GM23248 (cell line): ENCODE data around the gene HEBP2. TPM values are rescaled to one million over a fixed set of nuclear protein-coding genes. Genes with fewer than 3 reads are reported as not detected.

Source experiments
- DNase-seq: peaks from one replicate; pipeline ENCODE4 v3.0.0-alpha.2; 2015
- H2AFZ ChIP-seq: fragments of 200-600 bp; sonication (generic); 2 replicates; pipeline ENCODE4 v1.6.1; 2016; ENCODE audit warnings: antibody characterized with exemption
- H3F3A ChIP-seq: fragments of 200-600 bp; sonication (generic); 2 replicates; pipeline ENCODE4 v1.6.1; 2016; ENCODE audit warnings: mild to moderate bottlenecking, antibody characterized with exemption, mixed run types; ENCODE audit not compliant: insufficient read depth
- H3K27ac ChIP-seq: fragments of 200-600 bp; sonication (generic); 2 replicates; pipeline ENCODE4 v1.5.1; 2016; ENCODE audit warnings: mild to moderate bottlenecking
- H3K27me3 ChIP-seq: fragments of 200-600 bp; sonication (generic); replicated peaks from 2 replicates; pipeline ENCODE4 v1.6.1; 2016; ENCODE audit warnings: mild to moderate bottlenecking; ENCODE audit not compliant: insufficient read depth
- H3K36me3 ChIP-seq: fragments of 200-600 bp; sonication (generic); 2 replicates; pipeline ENCODE4 v1.6.1; 2016; ENCODE audit warnings: low read depth, mild to moderate bottlenecking
- H3K4me1 ChIP-seq: fragments of 200-600 bp; sonication (generic); 2 replicates; pipeline ENCODE4 v1.6.1; 2016; ENCODE audit warnings: mild to moderate bottlenecking; ENCODE audit not compliant: insufficient read depth
- H3K4me2 ChIP-seq: fragments of 200-600 bp; sonication (generic); one replicate; pipeline ENCODE4 v1.6.1; 2016; ENCODE audit warnings: mild to moderate bottlenecking; ENCODE audit not compliant: unreplicated experiment
- H3K4me3 ChIP-seq: fragments of 200-600 bp; sonication (generic); 2 replicates; pipeline ENCODE4 v1.5.1; 2016; ENCODE audit warnings: mild to moderate bottlenecking
- H3K79me2 ChIP-seq: fragments of 200-600 bp; sonication (generic); 2 replicates; pipeline ENCODE4 v1.6.1; 2016; ENCODE audit warnings: mild to moderate bottlenecking; ENCODE audit not compliant: insufficient read depth
- H3K9ac ChIP-seq: fragments of 200-600 bp; sonication (generic); 2 replicates; pipeline ENCODE4 v1.6.1; 2016; ENCODE audit warnings: mild to moderate bottlenecking
- H3K9me2 ChIP-seq: fragments of 200-600 bp; sonication (generic); 2 replicates; pipeline ENCODE4 v1.6.1; 2016; ENCODE audit warnings: mixed run types, mild to moderate bottlenecking, moderate library complexity; ENCODE audit not compliant: insufficient read depth
- H3K9me3 ChIP-seq: fragments of 200-600 bp; sonication (generic); one replicate; pipeline ENCODE4 v1.6.1; 2017; ENCODE audit warnings: low read depth
- H4K20me1 ChIP-seq: fragments of 200-600 bp; sonication (generic); 2 replicates; pipeline ENCODE4 v1.6.0; 2016; ENCODE audit not compliant: insufficient read depth
- EZH2 ChIP-seq: fragments of 200-600 bp; sonication (generic); IDR thresholded peaks from 2 replicates; pipeline ENCODE4 v1.6.1; 2018; ENCODE audit warnings: antibody characterized with exemption, mild to moderate bottlenecking; ENCODE audit not compliant: insufficient read depth, poor library complexity, severe bottlenecking
- EZH2phosphoT487 ChIP-seq: fragments of 200-600 bp; sonication (generic); IDR thresholded peaks from 2 replicates; pipeline ENCODE4 v1.6.1; 2018; ENCODE audit warnings: antibody characterized with exemption, moderate library complexity, mild to moderate bottlenecking, low read depth; ENCODE audit not compliant: insufficient read depth
- WGBS, 2 experiments: methylation state at CpG; one replicate each; pipeline ENCODE4 v1.1.6; 2015 to 2017; ENCODE audit warnings: low lambda C conversion rate in 2 of 2, low coverage in 1 of 2; ENCODE audit errors: missing lambda C conversion rate in 2 of 2; 5-methylcytosine and 5-hydroxymethylcytosine counted together
- in situ Hi-C: fragments of 300-500 bp; cut with MboI; formaldehyde crosslinking; loops from 2 replicates; pipeline ENCODE4 v1.15.0; 2020
- polyA plus RNA-seq: library from polyadenylated mRNA; unstranded; fragments of >200 nt; fragmentation: Nextera tagmentation; extraction: Ambion mirVana; gene quantifications from 2 replicates; pipeline ENCODE4 v1.2.1, GENCODE V29; 2016
- total RNA-seq: library from RNA; depleted of rRNA; stranded (reverse); fragments of >200 nt; shearing (Covaris generic); gene quantifications from 2 replicates; pipeline ENCODE4 v1.2.3, GENCODE V29; 2014

The HEBP2 gene
- total and polyA plus RNA-seq, 2 experiments from 2014 or later: 62.8 to 102 TPM

DNA sequence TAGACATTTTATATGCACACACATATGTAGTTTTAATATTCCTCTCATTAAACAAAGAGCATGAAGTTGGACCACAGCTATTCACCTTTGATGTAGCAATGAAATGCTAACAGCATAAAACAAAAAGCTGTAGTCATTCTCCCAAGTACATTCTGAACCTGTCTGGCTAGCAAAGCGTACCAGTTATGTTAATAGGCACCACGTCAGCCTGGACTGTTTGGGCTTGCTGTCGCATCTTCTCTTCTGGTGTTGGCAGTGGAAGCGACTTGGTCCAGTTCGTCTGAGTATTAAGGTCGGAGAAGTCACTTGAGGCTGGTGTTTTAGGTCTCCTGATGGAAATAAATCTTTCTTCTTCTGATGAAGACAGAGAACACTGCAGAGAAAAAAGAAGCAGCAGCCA, 42.8 kb downstream of the HEBP2 start:
- no peak overlapping the region for H3K4me3 ChIP-seq
- H3K27me3 ChIP-seq: no peaks in the 10 kb centered on the region
- H3F3A ChIP-seq: no peaks in the 10 kb centered on the region
- H3K9ac ChIP-seq: no peak overlapping the region
- 77 to 85% methylated on average over 6 of the region's 6 CpGs for WGBS, 2 experiments
- no peak overlapping the region for H3K27ac ChIP-seq
- H3K4me1 ChIP-seq: no peaks in the 10 kb centered on the region
- no peak for TF ChIP-seq EZH2phosphoT487
- no peak for TF ChIP-seq EZH2
- no peaks in the 10 kb centered on the region for H3K79me2 ChIP-seq
- DNase-seq: no peak
- no peak overlapping the region for H2AFZ ChIP-seq
- no peaks in the 10 kb centered on the region for H3K9me2 ChIP-seq
- H3K36me3 ChIP-seq: no peaks in the 10 kb centered on the region
- no peaks in the 10 kb centered on the region for H4K20me1 ChIP-seq
- no peak overlapping the region for H3K4me2 ChIP-seq
- in situ Hi-C loops: loop anchor here (25.0 kb wide), 1 partner anchor 315 kb away; the partner anchor contains the start of gene CCDC28A
- no peaks in the 10 kb centered on the region for H3K9me3 ChIP-seq

GRCh38 chr6:138450445-138450844, 46.4 kb downstream of the HEBP2 start:
- H3K4me1 ChIP-seq: peaks cover under 1% of the 10 kb centered on the region; the same call in 1 of the 2 replicates
- no peak for DNase-seq
- TF ChIP-seq EZH2phosphoT487: no peak
- no peak for TF ChIP-seq EZH2
- 83 to 88% methylated on average over 3 of the region's 3 CpGs for WGBS, 2 experiments
- no peak overlapping the region for H2AFZ ChIP-seq
- H3K9me2 ChIP-seq: no peaks in the 10 kb centered on the region
- H3K9me3 ChIP-seq: no peaks in the 10 kb centered on the region
- no peak overlapping the region for H3K4me3 ChIP-seq
- H3K27ac ChIP-seq: no peak overlapping the region
- H3K27me3 ChIP-seq: no peaks in the 10 kb centered on the region
- H3K79me2 ChIP-seq: no peaks in the 10 kb centered on the region
- no peaks in the 10 kb centered on the region for H3F3A ChIP-seq
- H3K4me2 ChIP-seq: no peak overlapping the region
- H3K36me3 ChIP-seq: no peaks in the 10 kb centered on the region
- in situ Hi-C loops: no loop called here
- no peak overlapping the region for H3K9ac ChIP-seq
- no peaks in the 10 kb centered on the region for H4K20me1 ChIP-seq

DNA sequence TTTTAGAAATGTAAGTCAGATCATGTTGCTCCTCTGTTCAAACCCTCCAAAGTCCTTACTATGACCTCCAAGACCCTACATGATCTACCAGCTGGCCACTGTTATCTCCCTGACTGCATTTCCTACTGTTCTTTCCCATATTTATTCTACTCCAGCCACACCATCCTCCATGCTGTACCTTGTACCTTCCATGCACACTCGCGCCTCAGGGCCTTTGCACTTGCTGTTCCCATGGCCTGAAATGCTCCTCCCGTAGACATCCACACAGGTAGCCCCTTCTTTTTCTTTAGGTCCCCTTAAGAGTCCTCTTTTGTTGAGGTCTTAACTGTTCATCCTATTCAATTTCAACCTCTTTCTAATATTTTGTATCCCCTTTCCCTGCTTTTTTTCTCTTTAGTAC, 47.0 kb downstream of the HEBP2 start:
- Histone ChIP-seq H3K36me3 (no peaks in the 10 kb centered on the region), H3K27me3 (no peaks in the 10 kb centered on the region), H3K9ac (no peak overlapping the region), H3K9me3 (no peaks in the 10 kb centered on the region), H3K9me2 (no peaks in the 10 kb centered on the region), H3K4me3 (no peak overlapping the region), H3K27ac (no peak overlapping the region), H4K20me1 (no peaks in the 10 kb centered on the region), H3K79me2 (no peaks in the 10 kb centered on the region), H3F3A (no peaks in the 10 kb centered on the region), H3K4me2 (no peak overlapping the region), H2AFZ (no peak overlapping the region), H3K4me1 (peaks cover 7% of the 10 kb centered on the region; the same call in 1 of the 2 replicates)
- no peak for DNase-seq
- in situ Hi-C loops: no loop called here
- TF ChIP-seq EZH2: no peak
- TF ChIP-seq EZH2phosphoT487: no peak
- WGBS, 2 experiments: 98 to 100% methylated on average over 3 of the region's 3 CpGs

DNA sequence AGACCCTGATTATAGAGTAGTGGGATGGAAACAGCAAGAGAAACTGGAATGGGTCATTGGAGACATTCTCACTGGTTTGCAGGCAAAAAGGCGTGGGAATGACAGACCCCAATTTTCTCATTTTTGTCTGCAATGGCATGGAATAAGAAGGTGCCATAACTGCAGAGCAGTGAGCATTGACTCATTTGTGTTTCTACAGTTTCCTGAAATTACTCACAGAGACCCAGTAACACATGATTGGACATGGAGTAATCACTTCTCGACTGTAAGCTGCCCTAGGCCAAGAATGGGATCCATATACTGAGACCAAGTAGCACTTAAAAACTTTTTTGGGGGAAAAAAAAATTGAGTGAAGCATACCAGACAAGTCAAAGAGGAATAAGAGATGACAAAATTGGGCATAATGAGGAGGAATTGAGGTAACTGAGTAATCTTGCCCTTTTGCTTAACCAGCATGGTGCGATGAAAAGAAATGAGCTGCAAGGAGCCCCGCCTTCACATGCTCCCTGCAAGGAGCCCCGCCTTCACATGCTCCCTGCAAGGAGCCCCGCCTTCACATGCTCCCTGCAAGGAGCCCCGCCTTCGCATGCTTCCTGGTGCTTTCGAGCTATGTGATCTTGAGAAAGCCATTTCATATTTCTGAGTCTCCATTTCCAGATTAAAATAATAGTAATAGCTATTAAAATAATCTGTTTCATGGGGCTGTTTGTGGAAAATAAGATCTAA, 51.1 kb downstream of the HEBP2 start:
- Histone ChIP-seq H3K9me3 (no peaks in the 10 kb centered on the region), H3K27me3 (no peaks in the 10 kb centered on the region), H3K36me3 (no peaks in the 10 kb centered on the region), H2AFZ (no peak overlapping the region), H3K4me3 (no peak overlapping the region), H3F3A (no peaks in the 10 kb centered on the region), H3K9ac (no peak overlapping the region), H4K20me1 (no peaks in the 10 kb centered on the region; the same call in 1 of the 2 replicates), H3K27ac (no peak overlapping the region), H3K79me2 (no peaks in the 10 kb centered on the region), H3K9me2 (no peaks in the 10 kb centered on the region), H3K4me1 (peaks cover 8% of the 10 kb centered on the region; the same call in 1 of the 2 replicates), H3K4me2 (no peak overlapping the region)
- DNase-seq: peak; percentile 32
- in situ Hi-C loops: no loop called here
- TF ChIP-seq EZH2phosphoT487: no peak
- TF ChIP-seq EZH2: no peak
- WGBS, 2 experiments: 81 to 86% methylated on average over 9 of the region's 9 CpGs
